ENCODE data around the gene AVPR2.

GRCh38 chrX:153861151-153861550 lies 43.3 kb upstream of the AVPR2 start:
- no peak for TF ChIP-seq CTCF (conservative IDR thresholded peaks at IDR 0.05; ENCODE audit: low read depth, low read length)
- TF ChIP-seq EZH2phosphoT487 (IDR thresholded peaks at IDR 0.05; ENCODE audit: borderline replicate concordance, low read length), result no peak
- TF ChIP-seq EZH2 (IDR thresholded peaks at IDR 0.05; ENCODE audit: low read length, unreplicated experiment), result no peak
